Measurements from ENCODE around the gene TAF6. TPM values are rescaled to one million over a fixed set of nuclear protein-coding genes. Genes with fewer than 3 reads are reported as not detected.
"Not testable (repeated sequence)": the region's sequence is repeated elsewhere in the genome, so short reads cannot be mapped to it uniquely, and the experiment has no call there.

TAF6 gene
- total and polyA plus RNA-seq, 12 donors = 23.5 to 43.3 (median 31.0) TPM

- ATAC-seq (no peak), DNase-seq (no peak)
- no peak overlapping the region for H3K27ac ChIP-seq
- H3K36me3 ChIP-seq = no peaks in the 10 kb centered on the region
- WGBS, 2 donors = 60 to 67% methylated on average over 7 of the region's 7 CpGs
- intact Hi-C loops (cut with DNase I) = loop anchor here (2.0 to 10.0 kb wide), 9 partner anchors 80 to 273 kb away; partner anchors contain the start of genes PVRIG (in 5 of the 10) and TRIM4 (in 1 of the 10)
- H3K4me1 ChIP-seq = peaks cover 7 to 24% (median 10%) of the 10 kb centered on the region in 9 donors
- peaks cover 0 to 6% (median 0%) of the 10 kb centered on the region in 7 donors for H3K27me3 ChIP-seq
- no peak overlapping the region for H3K4me3 ChIP-seq
- no peaks in the 10 kb centered on the region for H3K9me3 ChIP-seq
- no peak for TF ChIP-seq CTCF (IDR thresholded peaks at IDR 0.05)
Observed at GRCh38 chr7:100132126-100132525, 13.0 kb upstream of the TAF6 start.

- peaks cover 0 to 1% (median 0%) of the 10 kb centered on the region in 7 donors for H3K27me3 ChIP-seq
- peak overlapping the region in 1 of 10 donors; percentile 11 for H3K4me3 ChIP-seq
- 13 to 14% methylated on average over 24 of the region's 24 CpGs for WGBS, 2 donors
- ATAC-seq (no peak), DNase-seq (peak; percentile 78 to 84)
- no peaks in the 10 kb centered on the region for H3K9me3 ChIP-seq
- H3K36me3 ChIP-seq = no peaks in the 10 kb centered on the region
- peaks cover 10 to 31% (median 17%) of the 10 kb centered on the region in 9 donors for H3K4me1 ChIP-seq
- no peak overlapping the region for H3K27ac ChIP-seq
- intact Hi-C loops (cut with DNase I) = loop anchor here in 8 of 10 donors (2.0 to 10.0 kb wide), 9 partner anchors 48 to 274 kb away; partner anchors contain the start of genes PVRIG (in 5 of the 8) and TRIM4 (in 1 of the 8)
- TF ChIP-seq CTCF (IDR thresholded peaks at IDR 0.05) = peak; percentile 71 to 93 (median 89)
Observed at GRCh38 chr7:100130608-100131453, 11.7 kb upstream of the TAF6 start.

GRCh38 chr7:100130220-100130607, 11.1 kb upstream of the TAF6 start:
- intact Hi-C loops (cut with DNase I) = loop anchor here in 8 of 10 donors (2.0 to 10.0 kb wide), 9 partner anchors 47 to 275 kb away; partner anchors contain the start of genes PVRIG (in 5 of the 8) and TRIM4 (in 1 of the 8)
- H3K27ac ChIP-seq, ATAC-seq, H3K9me3 ChIP-seq, H3K36me3 ChIP-seq, H3K27me3 ChIP-seq, DNase-seq, H3K4me3 ChIP-seq: not testable (repeated sequence)
- peaks cover 11 to 35% (median 22%) of the 10 kb centered on the region in 9 donors for H3K4me1 ChIP-seq
- 100% methylated on average over 1 of the region's 1 CpG for WGBS, 2 donors

GRCh38 chr7:100128637-100128963, 9.4 kb upstream of the TAF6 start:
- DNase-seq = no peak
- H3K36me3 ChIP-seq = peaks cover 0 to 5% (median 0%) of the 10 kb centered on the region in 9 donors
- intact Hi-C loops (cut with DNase I) = loop anchor here in 5 of 10 donors (5.0 to 10.0 kb wide), 4 partner anchors 41 to 214 kb away; partner anchors contain the start of genes COPS6 (in 1 of the 5) and TRIM4 (in 1 of the 5)
- H3K27ac ChIP-seq = no peak overlapping the region
- no peak for TF ChIP-seq CTCF (IDR thresholded peaks at IDR 0.05)
- no peak for ATAC-seq
- no peak overlapping the region for H3K4me3 ChIP-seq
- 59 to 85% methylated on average over 1 of the region's 1 CpG for WGBS, 2 donors
- H3K4me1 ChIP-seq = peaks cover 11 to 43% (median 22%) of the 10 kb centered on the region in 9 donors
- no peaks in the 10 kb centered on the region for H3K9me3 ChIP-seq
- H3K27me3 ChIP-seq = no peaks in the 10 kb centered on the region

All from heart right ventricle (tissue), 16 donors.